WTC11 (cell line): ENCODE results near the gene DNAJC17. TPM values are rescaled to one million over a fixed set of nuclear protein-coding genes. Genes with fewer than 3 reads are reported as not detected.

Source experiments
- ATAC-seq: fragments of 200-7000 bp; cut with Tn5 transposase; 2 replicates; pipeline ENCODE4 v1.10.0; 2021; ENCODE audit warnings: mild to moderate bottlenecking, moderate library complexity
- CTCF ChIA-PET: fragments of 300-600 bp; sonication (Branson Sonifier 250); formaldehyde crosslinking; loops from one replicate; lab custom pipeline; 2021; ENCODE audit warnings: antibody characterized with exemption; lab: Charles Lee
- POLR2A ChIA-PET: fragments of 350-600 bp; sonication (Branson Sonifier 250); formaldehyde crosslinking; loops from one replicate; lab custom pipeline; 2021; ENCODE audit warnings: antibody characterized with exemption; lab: Charles Lee
- DNase-seq: peaks from one replicate; pipeline ENCODE4 v3.0.0; 2021; ENCODE audit warnings: low spot score
- H3K27ac Mint-ChIP-seq: 2 replicates; pipeline ENCODE4 v1.8.0; 2021; ENCODE audit warnings: mixed read lengths
- H3K27me3 Mint-ChIP-seq: 2 replicates; pipeline ENCODE4 v1.8.0; 2021; ENCODE audit warnings: low read depth, mild to moderate bottlenecking, moderate library complexity, mixed read lengths
- H3K36me3 Mint-ChIP-seq: 2 replicates; pipeline ENCODE4 v1.8.0; 2021; ENCODE audit warnings: mixed read lengths
- H3K4me1 Mint-ChIP-seq: 2 replicates; pipeline ENCODE4 v1.8.0; 2022; ENCODE audit warnings: mixed read lengths
- H3K4me3 Mint-ChIP-seq: 2 replicates; pipeline ENCODE4 v1.8.0; 2021; ENCODE audit warnings: mild to moderate bottlenecking, moderate library complexity, mixed read lengths
- H3K9me3 Mint-ChIP-seq: 2 replicates; pipeline ENCODE4 v1.8.0; 2021; ENCODE audit warnings: mixed read lengths
- AFF4 ChIP-seq: sonication (generic); formaldehyde crosslinking; IDR thresholded peaks from 2 replicates; pipeline ENCODE4 v1.8.1; 2023; ENCODE audit warnings: mild to moderate bottlenecking, missing genetic modification reagents, borderline replicate concordance
- ATF6 ChIP-seq: sonication (generic); formaldehyde crosslinking; IDR thresholded peaks from 2 replicates; pipeline ENCODE4 v1.8.1; 2023; ENCODE audit warnings: mild to moderate bottlenecking, missing genetic modification reagents
- CREB1 ChIP-seq: sonication (generic); formaldehyde crosslinking; IDR thresholded peaks from 2 replicates; pipeline ENCODE4 v1.8.0; 2023; ENCODE audit warnings: mild to moderate bottlenecking, missing genetic modification reagents
- EMX1 ChIP-seq: fragments of 250-450 bp; sonication (Bioruptor Pico); IDR thresholded peaks from 2 replicates; pipeline ENCODE4 v1.8.0; 2021; ENCODE audit warnings: mild to moderate bottlenecking
- ETV6 ChIP-seq: sonication (generic); formaldehyde crosslinking; IDR thresholded peaks from 2 replicates; pipeline ENCODE4 v1.8.1; 2022; ENCODE audit warnings: mild to moderate bottlenecking, missing genetic modification reagents
- GABPB1 ChIP-seq: sonication (generic); formaldehyde crosslinking; IDR thresholded peaks from 2 replicates; pipeline ENCODE4 v1.8.1; 2023; ENCODE audit warnings: mild to moderate bottlenecking, missing genetic modification reagents
- GRHL2 ChIP-seq: fragments of 250-450 bp; sonication (Bioruptor Pico); IDR thresholded peaks from 2 replicates; pipeline ENCODE4 v1.8.0; 2022; ENCODE audit warnings: mild to moderate bottlenecking, moderate library complexity; ENCODE audit not compliant: insufficient replicate concordance, severe bottlenecking
- IRF1 ChIP-seq: sonication (generic); formaldehyde crosslinking; IDR thresholded peaks from 2 replicates; pipeline ENCODE4 v1.8.0; 2023; ENCODE audit warnings: missing genetic modification reagents
- JAZF1 ChIP-seq: fragments of 250-450 bp; sonication (Bioruptor Pico); IDR thresholded peaks from 2 replicates; pipeline ENCODE4 v1.9.0; 2021; ENCODE audit warnings: moderate library complexity, mild to moderate bottlenecking, inconsistent platforms
- KAT7 ChIP-seq: sonication (generic); formaldehyde crosslinking; IDR thresholded peaks from 2 replicates; pipeline ENCODE4 v1.8.1; 2023; ENCODE audit warnings: missing genetic modification reagents, mild to moderate bottlenecking, borderline replicate concordance
- SMAD3 ChIP-seq: sonication (generic); formaldehyde crosslinking; IDR thresholded peaks from 2 replicates; pipeline ENCODE4 v1.8.0; 2022; ENCODE audit warnings: missing genetic modification reagents, mild to moderate bottlenecking, borderline replicate concordance
- USF2 ChIP-seq: sonication (generic); formaldehyde crosslinking; IDR thresholded peaks from 2 replicates; pipeline ENCODE4 v1.8.1; 2023; ENCODE audit warnings: mild to moderate bottlenecking, missing genetic modification reagents, moderate library complexity
- ZMAT4 ChIP-seq: fragments of 250-450 bp; sonication (Bioruptor Pico); IDR thresholded peaks from 2 replicates; pipeline ENCODE4 v1.9.0; 2021; ENCODE audit warnings: mild to moderate bottlenecking
- ZNF532 ChIP-seq: fragments of 250-450 bp; sonication (Bioruptor Pico); IDR thresholded peaks from 2 replicates; pipeline ENCODE4 v1.9.0; 2021; ENCODE audit warnings: mild to moderate bottlenecking, borderline replicate concordance
- total RNA-seq: library from RNA; stranded (reverse); gene quantifications from 3 replicates; pipeline ENCODE4 v1.2.3, GENCODE V29; 2021

The DNAJC17 gene
- total RNA-seq, 1 experiment from 2014 or later: 49.8 TPM

- TF ChIP-seq IRF1 (CRISPR knock-in tag) (no peak), JAZF1 (no peak), USF2 (CRISPR knock-in tag) (no peak), AFF4 (CRISPR knock-in tag) (no peak), KAT7 (no peak), ZMAT4 (CRISPR knock-in tag) (no peak), ATF6 (no peak), GRHL2 (CRISPR knock-in tag) (no peak)
Measured at GRCh38 chr15:40722934-40723333, 84.3 kb downstream of the DNAJC17 start (continued).

- H3K36me3 Mint-ChIP-seq: peaks cover 20% of the 10 kb centered on the region
- no peaks in the 10 kb centered on the region for H3K27me3 Mint-ChIP-seq
- ATAC-seq (no peak), DNase-seq (no peak)
- H3K9me3 Mint-ChIP-seq: no peaks in the 10 kb centered on the region
- TF ChIP-seq SMAD3 (CRISPR knock-in tag) (no peak), USF2 (CRISPR knock-in tag) (no peak), GABPB1 (CRISPR knock-in tag) (no peak), EMX1 (CRISPR knock-in tag) (no peak), ZNF532 (CRISPR knock-in tag) (no peak), ETV6 (CRISPR knock-in tag) (no peak), IRF1 (CRISPR knock-in tag) (no peak), CREB1 (CRISPR knock-in tag) (no peak)
- no peak overlapping the region for H3K4me3 Mint-ChIP-seq
- no peaks in the 10 kb centered on the region for H3K4me1 Mint-ChIP-seq
- ChIA-PET POLR2A (no interaction called here), CTCF (no interaction called here)
- peak overlapping the region; percentile 25 for H3K27ac Mint-ChIP-seq
Measured at GRCh38 chr15:40722354-40722753, 84.9 kb downstream of the DNAJC17 start.
